NCI-H345 (cell line): ENCODE data around the gene PRDM5.
"Not testable (repeated sequence)": the region's sequence is repeated elsewhere in the genome, so short reads cannot be mapped to it uniquely, and the experiment has no call there.

ENCODE experiments used
- DNase-seq: peaks from one replicate; lab custom pipeline; 2025; lab: John Stamatoyannopoulos, UW

The PRDM5 gene

GRCh38 chr4:120753854-120754253 is 168.7 kb downstream of the PRDM5 start:
- DNase-seq = peak; percentile 81

- DNase-seq = no peak
Observed at GRCh38 chr4:120750152-120750525, 172.4 kb downstream of the PRDM5 start.

GRCh38 chr4:120749445-120750151 is 172.9 kb downstream of the PRDM5 start:
- DNase-seq = peak; percentile 92

- DNase-seq = not testable (repeated sequence)
Observed at GRCh38 chr4:120741636-120742035, 180.9 kb downstream of the PRDM5 start.

GRCh38 chr4:120736312-120736711 is 186.2 kb downstream of the PRDM5 start:
- no peak for DNase-seq

- peak; percentile 12 for DNase-seq
Observed at GRCh38 chr4:120733968-120734367, 188.6 kb downstream of the PRDM5 start.

GRCh38 chr4:120733054-120733453 is 189.5 kb downstream of the PRDM5 start:
- no peak for DNase-seq

GRCh38 chr4:120731561-120731960 is 191.0 kb downstream of the PRDM5 start:
- DNase-seq = no peak

- DNase-seq = peak; percentile 81
Observed at GRCh38 chr4:120730777-120731320, 191.7 kb downstream of the PRDM5 start.

- no peak for DNase-seq
Observed at GRCh38 chr4:120728892-120729675, 193.4 kb downstream of the PRDM5 start.

- no peak for DNase-seq
Observed at GRCh38 chr4:120725639-120726580, 196.6 kb downstream of the PRDM5 start.

GRCh38 chr4:120724656-120725055 is 197.9 kb downstream of the PRDM5 start:
- no peak for DNase-seq

- no peak for DNase-seq
Observed at GRCh38 chr4:120723986-120724385, 198.5 kb downstream of the PRDM5 start.

- no peak for DNase-seq
Observed at GRCh38 chr4:120723105-120723504, 199.4 kb downstream of the PRDM5 start.

- DNase-seq = no peak
Observed at GRCh38 chr4:120722655-120723054, 199.9 kb downstream of the PRDM5 start.

GRCh38 chr4:120720354-120720934 is 202.1 kb downstream of the PRDM5 start:
- no peak for DNase-seq

GRCh38 chr4:120718979-120719566 is 203.5 kb downstream of the PRDM5 start:
- DNase-seq = peak; percentile 34

GRCh38 chr4:120716346-120716745 is 206.2 kb downstream of the PRDM5 start:
- DNase-seq = no peak

- no peak for DNase-seq
Observed at GRCh38 chr4:120714417-120715010, 208.0 kb downstream of the PRDM5 start.

- no peak for DNase-seq
Observed at GRCh38 chr4:120709991-120710390, 212.5 kb downstream of the PRDM5 start.

- DNase-seq = no peak
Observed at GRCh38 chr4:120704538-120704937, 218.0 kb downstream of the PRDM5 start.
